Adrenal gland (tissue), 5 donors: ENCODE measurements around the gene MYO5A.

Experiments used
- CTCF ChIP-seq, 6 experiments: fragments of 450-650 bp in 4 of 6; fragments of 200-600 bp in 2 of 6; sonication (generic) in 1 of 6; IDR thresholded peaks; 1 replicate in 5 of 6; 2 replicates in 1 of 6; pipeline versions ENCODE4 v1.5.1 to v1.8.0; 2016 to 2021; ENCODE audit warnings: antibody characterized with exemption in 6 of 6, mild to moderate bottlenecking in 2 of 6, moderate library complexity in 1 of 6
- POLR2A ChIP-seq, 2 donors: fragments of 450-650 bp; IDR thresholded peaks; one replicate each; pipeline ENCODE4 v1.6.1; 2017; ENCODE audit warnings: antibody characterized with exemption in 2 of 2, mild to moderate bottlenecking in 2 of 2, moderate library complexity in 1 of 2
- donor health status: DM: no; HTN: no; CAD: no.

DNA sequence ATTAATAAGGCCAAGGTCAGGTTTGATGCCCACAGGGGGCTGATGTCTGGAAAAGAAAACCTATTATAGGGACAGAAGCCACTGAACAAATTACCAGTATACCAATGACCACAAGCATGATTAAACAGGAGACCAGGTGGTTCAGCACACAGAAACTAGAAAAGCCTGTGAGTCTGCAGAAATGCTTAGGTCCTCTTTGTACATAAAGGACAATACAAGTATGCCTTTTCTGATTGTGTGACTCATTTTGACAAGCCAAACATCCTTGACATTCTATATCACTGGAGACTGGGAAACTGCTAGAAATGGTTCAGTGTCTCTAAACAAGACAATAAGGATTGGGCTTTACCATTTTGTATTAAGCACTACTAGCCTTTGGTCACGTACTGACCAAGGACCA, 119.9 kb downstream of the MYO5A start:
- TF ChIP-seq POLR2A (IDR thresholded peaks at IDR 0.05) (no peak), CTCF (IDR thresholded peaks at IDR 0.05) (no peak)
